Stimulated activated CD8-positive, alpha-beta memory T cell treated with anti-CD3 and anti-CD28 coated beads, Interleukin-15, amount 100 ng/mL, for 4 hours (primary cell): ENCODE measurements around the gene CFDP1.

Experiments used
- DNase-seq, 2 donors: peaks; one replicate each; pipeline ENCODE4 v3.0.0-alpha.2; 2020; ENCODE audit warnings: low read depth in 2 of 2

CFDP1 gene

GRCh38 chr16:75265911-75266701 is 167.2 kb downstream of the CFDP1 start:
- no peak for DNase-seq

GRCh38 chr16:75264999-75265910 is 168.0 kb downstream of the CFDP1 start:
- DNase-seq: no peak

GRCh38 chr16:75264457-75264998 is 168.8 kb downstream of the CFDP1 start:
- no peak for DNase-seq

GRCh38 chr16:75263963-75264445 is 169.3 kb downstream of the CFDP1 start:
- DNase-seq: no peak

- no peak for DNase-seq
These were observed 169.9 kb downstream of the CFDP1 start for GRCh38 chr16:75263291-75263962.

GRCh38 chr16:75262800-75263127 is 170.5 kb downstream of the CFDP1 start:
- DNase-seq: no peak

- DNase-seq: no peak
These were observed 171.1 kb downstream of the CFDP1 start for GRCh38 chr16:75262104-75262799.

- no peak for DNase-seq
These were observed 171.7 kb downstream of the CFDP1 start for GRCh38 chr16:75261590-75262078.

GRCh38 chr16:75260851-75261589 is 172.3 kb downstream of the CFDP1 start:
- no peak for DNase-seq

- DNase-seq: no peak
These were observed 174.5 kb downstream of the CFDP1 start for GRCh38 chr16:75258807-75259141.

- no peak for DNase-seq
These were observed 175.2 kb downstream of the CFDP1 start for GRCh38 chr16:75257886-75258806.

GRCh38 chr16:75256696-75257343 is 176.5 kb downstream of the CFDP1 start:
- DNase-seq: no peak

- no peak for DNase-seq
These were observed 177.2 kb downstream of the CFDP1 start for GRCh38 chr16:75256059-75256571.

- DNase-seq: no peak
These were observed 178.9 kb downstream of the CFDP1 start for GRCh38 chr16:75254359-75254837.

- DNase-seq: no peak
These were observed 180.1 kb downstream of the CFDP1 start for GRCh38 chr16:75252946-75253911.

GRCh38 chr16:75252049-75252864 is 181.0 kb downstream of the CFDP1 start:
- no peak for DNase-seq
